Esophagus (tissue), 2 donors: ENCODE data around the gene DOCK9. TPM values are rescaled to one million over a fixed set of nuclear protein-coding genes. Genes with fewer than 3 reads are reported as not detected.
A peak's percentile ranks its signal among the peaks of the same experiment; 100 is the strongest.

Source experiments
- H3K27ac ChIP-seq, 2 donors: one replicate each; pipeline ENCODE4 v1.5.1; 2013; ENCODE audit warnings: low read depth in 2 of 2, mild to moderate bottlenecking in 2 of 2, inconsistent platforms in 1 of 2, low read length in 1 of 2, moderate library complexity in 1 of 2
- H3K27me3 ChIP-seq, 2 donors: one replicate each; pipeline ENCODE4 v1.6.1; 2013; ENCODE audit warnings: low read length in 2 of 2, control low read depth in 1 of 2, mild to moderate bottlenecking in 1 of 2; ENCODE audit not compliant: insufficient read depth in 2 of 2, control insufficient read depth in 1 of 2
- H3K36me3 ChIP-seq, 2 donors: one replicate each; pipeline ENCODE4 v1.6.1; 2013; ENCODE audit warnings: low read length in 1 of 2; ENCODE audit not compliant: control insufficient read depth in 2 of 2, insufficient read depth in 2 of 2
- H3K4me1 ChIP-seq, 2 donors: one replicate each; pipeline ENCODE4 v1.6.1; 2013; ENCODE audit warnings: low read length in 1 of 2; ENCODE audit not compliant: control insufficient read depth in 2 of 2, insufficient read depth in 2 of 2
- H3K4me3 ChIP-seq, 2 donors: one replicate each; pipeline ENCODE4 v1.5.1; 2013; ENCODE audit warnings: low read length in 2 of 2, mild to moderate bottlenecking in 2 of 2, low read depth in 1 of 2, moderate library complexity in 1 of 2
- H3K9me3 ChIP-seq, 2 donors: one replicate each; pipeline ENCODE4 v1.6.1; 2013; ENCODE audit warnings: mild to moderate bottlenecking in 2 of 2, low read depth in 1 of 2, low read length in 1 of 2, moderate library complexity in 1 of 2; ENCODE audit not compliant: control insufficient read depth in 2 of 2, insufficient read depth in 1 of 2
- WGBS, 2 donors: extraction: QIAGEN DNeasy Blood & Tissue Kit; methylation state at CpG; one replicate each; pipeline ENCODE4 v1.1.7; 2013; 5-methylcytosine and 5-hydroxymethylcytosine counted together
- polyA plus RNA-seq, 2 donors: library from polyadenylated mRNA; stranded (reverse); fragments of 200-250 nt; gene quantifications; one replicate each; pipeline ENCODE4 v1.2.3, GENCODE V29; 2013
- donor health status: healthy with polysubstance abuse.
- donor health status: Bipolar disorder and iron deficiency.

DOCK9 gene
- polyA plus RNA-seq, 2 donors = 69.1 to 83.1 TPM

GRCh38 chr13:98998831-98999638 is 21.2 kb upstream of the DOCK9 start:
- Histone ChIP-seq H3K4me3 (no peak overlapping the region), H3K27me3 (no peaks in the 10 kb centered on the region), H3K36me3 (peaks cover 0 to 4% of the 10 kb centered on the region in 2 donors), H3K4me1 (peaks cover 2 to 15% of the 10 kb centered on the region in 2 donors), H3K9me3 (no peaks in the 10 kb centered on the region), H3K27ac (no peak overlapping the region)
- 63 to 69% methylated on average over 8 of the region's 8 CpGs for WGBS, 2 donors

- Histone ChIP-seq H3K4me3 (no peak overlapping the region), H3K27ac (peak overlapping the region; percentile 11 to 27), H3K4me1 (peaks cover 2 to 15% of the 10 kb centered on the region in 2 donors), H3K9me3 (no peaks in the 10 kb centered on the region), H3K36me3 (peaks cover 0 to 4% of the 10 kb centered on the region in 2 donors), H3K27me3 (no peaks in the 10 kb centered on the region)
- WGBS, 2 donors = 46 to 62% methylated on average over 9 of the region's 9 CpGs
Observed at GRCh38 chr13:98997738-98998641, 20.1 kb upstream of the DOCK9 start.

GRCh38 chr13:98997011-98997730 is 19.3 kb upstream of the DOCK9 start:
- peaks cover 0 to 4% of the 10 kb centered on the region in 2 donors for H3K36me3 ChIP-seq
- H3K4me3 ChIP-seq = no peak overlapping the region
- H3K4me1 ChIP-seq = peaks cover 2 to 14% of the 10 kb centered on the region in 2 donors
- WGBS, 2 donors = 90 to 92% methylated on average over 11 of the region's 11 CpGs
- H3K27me3 ChIP-seq = no peaks in the 10 kb centered on the region
- no peak overlapping the region for H3K27ac ChIP-seq
- H3K9me3 ChIP-seq = no peaks in the 10 kb centered on the region

- H3K4me3 ChIP-seq = no peak overlapping the region
- peaks cover 0 to 4% of the 10 kb centered on the region in 2 donors for H3K36me3 ChIP-seq
- peaks cover 2 to 16% of the 10 kb centered on the region in 2 donors for H3K4me1 ChIP-seq
- 97 to 99% methylated on average over 5 of the region's 5 CpGs for WGBS, 2 donors
- H3K27ac ChIP-seq = no peak overlapping the region
- no peaks in the 10 kb centered on the region for H3K27me3 ChIP-seq
- H3K9me3 ChIP-seq = no peaks in the 10 kb centered on the region
Observed at GRCh38 chr13:98996046-98996445, 18.2 kb upstream of the DOCK9 start.

GRCh38 chr13:98994896-98995295 is 17.0 kb upstream of the DOCK9 start:
- Histone ChIP-seq H3K9me3 (no peaks in the 10 kb centered on the region), H3K4me1 (peaks cover 2 to 14% of the 10 kb centered on the region in 2 donors)
- 74 to 76% methylated on average over 6 of the region's 6 CpGs for WGBS, 2 donors

GRCh38 chr13:98994080-98994479 is 16.2 kb upstream of the DOCK9 start:
- Histone ChIP-seq H3K27me3 (no peaks in the 10 kb centered on the region), H3K27ac (no peak overlapping the region), H3K9me3 (no peaks in the 10 kb centered on the region), H3K4me1 (peaks cover 2 to 14% of the 10 kb centered on the region in 2 donors), H3K36me3 (peaks cover 0 to 4% of the 10 kb centered on the region in 2 donors), H3K4me3 (no peak overlapping the region)
- 86 to 91% methylated on average over 2 of the region's 2 CpGs for WGBS, 2 donors

More at GRCh38 chr13:98994896-98995295, 17.0 kb upstream of the DOCK9 start:
- Histone ChIP-seq H3K27me3 (no peaks in the 10 kb centered on the region), H3K36me3 (peaks cover 0 to 4% of the 10 kb centered on the region in 2 donors), H3K4me3 (no peak overlapping the region), H3K27ac (no peak overlapping the region)

GRCh38 chr13:98992355-98992754 is 14.5 kb upstream of the DOCK9 start:
- no peaks in the 10 kb centered on the region for H3K27me3 ChIP-seq
- H3K9me3 ChIP-seq = no peaks in the 10 kb centered on the region
- H3K4me1 ChIP-seq = peaks cover 5 to 10% of the 10 kb centered on the region in 2 donors
- H3K4me3 ChIP-seq = no peak overlapping the region
- no peak overlapping the region for H3K27ac ChIP-seq
- WGBS, 2 donors = 66 to 72% methylated on average over 7 of the region's 7 CpGs
- peaks cover 0 to 4% of the 10 kb centered on the region in 2 donors for H3K36me3 ChIP-seq

GRCh38 chr13:98990701-98991100 is 12.8 kb upstream of the DOCK9 start:
- Histone ChIP-seq H3K9me3 (no peaks in the 10 kb centered on the region), H3K27ac (no peak overlapping the region), H3K4me3 (no peak overlapping the region), H3K4me1 (peaks cover 2 to 10% of the 10 kb centered on the region in 2 donors), H3K27me3 (no peaks in the 10 kb centered on the region), H3K36me3 (peaks cover 0 to 1% of the 10 kb centered on the region in 2 donors)
- 77 to 80% methylated on average over 3 of the region's 3 CpGs for WGBS, 2 donors
